CD4-positive, CD25-positive, alpha-beta regulatory T cell (primary cell): ENCODE data around the gene PHACTR3. TPM values are rescaled to one million over a fixed set of nuclear protein-coding genes. Genes with fewer than 3 reads are reported as not detected.

Experiments used
- ATAC-seq, 2 donors: fragments of 150-1000 bp; cut with Tn5 transposase; one replicate each; pipeline ENCODE4 v1.10.0; 2021; ENCODE audit warnings: low read depth in 2 of 2, moderate number of reproducible peaks in 2 of 2, moderate library complexity in 1 of 2
- DNase-seq, 3 donors: peaks; one replicate each; pipeline versions ENCODE4 v3.0.0 to v3.0.0-alpha.2; 2012 to 2022; ENCODE audit warnings: mixed read lengths in 1 of 3
- H3K27ac ChIP-seq: one replicate; pipeline ENCODE4 v1.7.0; 2013; ENCODE audit warnings: mild to moderate bottlenecking, low read length; ENCODE audit not compliant: insufficient read depth, poor library complexity, severe bottlenecking
- H3K27me3 ChIP-seq: one replicate; pipeline ENCODE4 v1.7.0; 2013; ENCODE audit warnings: low read length; ENCODE audit not compliant: control insufficient read depth, insufficient read depth
- H3K36me3 ChIP-seq: one replicate; pipeline ENCODE4 v1.7.0; 2013; ENCODE audit warnings: mild to moderate bottlenecking, low read length, moderate library complexity; ENCODE audit not compliant: control insufficient read depth, insufficient read depth
- H3K4me1 ChIP-seq: 2 replicates; pipeline ENCODE4 v1.7.0; 2013; ENCODE audit warnings: mild to moderate bottlenecking, low read length; ENCODE audit not compliant: insufficient read depth, control insufficient read depth, poor library complexity, severe bottlenecking
- H3K4me3 ChIP-seq: one replicate; pipeline ENCODE4 v1.7.0; 2013; ENCODE audit warnings: low read depth, mild to moderate bottlenecking, low read length, moderate library complexity
- H3K9me3 ChIP-seq, 2 experiments: 1 replicate in 1 of 2; 2 replicates in 1 of 2; pipeline ENCODE4 v1.7.0; 2013; ENCODE audit warnings: low read length in 2 of 2, mild to moderate bottlenecking in 1 of 2, moderate library complexity in 1 of 2; ENCODE audit not compliant: control insufficient read depth in 2 of 2
- H3K27ac Mint-ChIP-seq, 3 donors: one replicate each; pipeline ENCODE4 v1.8.0; 2020 to 2022; ENCODE audit warnings: mild to moderate bottlenecking in 3 of 3, mixed read lengths in 3 of 3, moderate library complexity in 2 of 3
- H3K27me3 Mint-ChIP-seq: one replicate; pipeline ENCODE4 v1.8.0; 2022; ENCODE audit warnings: mild to moderate bottlenecking, mixed read lengths
- H3K36me3 Mint-ChIP-seq: one replicate; pipeline ENCODE4 v1.8.0; 2020; ENCODE audit warnings: mixed read lengths
- H3K4me1 Mint-ChIP-seq, 4 donors: one replicate each; pipeline ENCODE4 v1.8.0; 2020 to 2022; ENCODE audit warnings: mixed read lengths in 4 of 4, mild to moderate bottlenecking in 1 of 4
- H3K4me3 Mint-ChIP-seq, 4 donors: one replicate each; pipeline ENCODE4 v1.8.0; 2020 to 2022; ENCODE audit warnings: mild to moderate bottlenecking in 4 of 4, mixed read lengths in 4 of 4, moderate library complexity in 3 of 4
- H3K9me3 Mint-ChIP-seq, 7 donors: one replicate each; pipeline ENCODE4 v1.8.0; 2020 to 2022; ENCODE audit warnings: mixed read lengths in 7 of 7, mild to moderate bottlenecking in 3 of 7, moderate library complexity in 2 of 7
- polyA plus RNA-seq, 4 donors: library from polyadenylated mRNA; unstranded; fragments of 300-500 nt; fragmentation: Illumina TruSeq; gene quantifications; one replicate each; pipeline ENCODE4 v1.2.3, GENCODE V29; 2021
- total RNA-seq: library from RNA; stranded (reverse); gene quantifications from one replicate; pipeline ENCODE4 v1.2.3, GENCODE V29; 2022

Gene PHACTR3
- total and polyA plus RNA-seq, 5 donors from 2014 or later: not detected

DNA sequence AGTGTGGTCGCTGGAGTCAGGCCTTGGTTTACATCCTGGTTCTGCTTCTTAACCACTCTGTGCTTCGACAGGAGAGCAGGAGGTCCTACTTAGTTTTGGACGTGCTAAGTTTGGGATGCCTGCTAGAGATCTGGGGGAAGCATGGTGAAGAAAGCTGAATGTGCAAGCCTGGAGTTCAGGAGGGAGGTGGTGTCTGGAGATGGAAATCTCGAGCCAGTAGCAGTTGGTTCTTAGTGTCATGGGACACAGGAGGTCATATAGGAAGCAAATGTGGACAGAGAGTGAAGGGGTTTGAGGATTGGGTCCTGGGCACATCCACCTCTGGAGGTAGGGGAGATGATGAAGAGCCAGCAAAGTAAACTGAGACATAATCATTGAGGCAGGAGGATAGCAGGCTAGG lies 197.7 kb downstream of the PHACTR3 start:
- Mint-ChIP-seq H3K27ac (no peak overlapping the region), H3K27me3 (peaks cover 4% of the 10 kb centered on the region), H3K9me3 (peaks cover 0 to 27% (median 5%) of the 10 kb centered on the region in 7 donors), H3K4me1 (no peaks in the 10 kb centered on the region), H3K4me3 (no peak overlapping the region), H3K36me3 (no peaks in the 10 kb centered on the region)
- DNase-seq (no peak), ATAC-seq (no peak)
- Histone ChIP-seq H3K9me3 (peaks cover 5 to 7% of the 10 kb centered on the region in 2 experiments), H3K27me3 (peaks cover 2% of the 10 kb centered on the region), H3K36me3 (no peaks in the 10 kb centered on the region), H3K27ac (no peak overlapping the region), H3K4me3 (no peak overlapping the region), H3K4me1 (no peaks in the 10 kb centered on the region)

DNA sequence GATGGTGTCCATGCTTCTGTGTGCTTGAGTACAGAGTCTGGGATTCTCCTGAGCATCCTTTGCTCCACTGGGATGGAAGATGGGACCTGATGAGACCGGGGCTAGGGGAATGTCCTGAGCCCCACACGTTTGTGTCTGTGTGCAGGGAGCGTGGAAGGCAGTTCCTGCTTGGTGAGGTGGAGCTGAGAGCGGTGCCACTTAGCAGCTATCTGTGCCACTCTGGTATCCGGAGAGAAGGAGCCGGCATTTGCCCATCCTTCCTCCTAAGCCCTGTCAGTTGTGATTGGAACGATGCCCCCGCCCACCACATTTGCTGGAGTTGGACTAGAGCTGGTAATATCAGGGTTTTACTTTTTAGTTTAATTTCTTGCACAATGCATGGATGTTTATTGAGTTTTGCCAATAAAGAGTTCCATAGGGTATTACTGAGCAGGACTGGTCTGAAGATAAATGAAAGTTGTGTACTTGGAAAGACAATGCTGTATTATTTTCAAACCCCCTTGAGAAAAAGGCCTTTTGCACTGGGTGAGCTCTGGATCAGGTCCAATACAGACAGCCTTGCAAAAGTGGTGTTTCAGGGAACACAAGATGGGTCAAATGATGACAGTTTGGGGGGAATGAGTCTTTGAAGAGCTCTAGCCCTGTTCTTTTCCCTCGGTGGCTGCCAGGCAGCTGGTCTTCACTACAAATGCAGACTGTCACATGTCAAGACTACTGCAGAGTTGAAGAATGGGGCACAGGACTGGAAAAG lies 198.3 kb downstream of the PHACTR3 start:
- Mint-ChIP-seq H3K27ac (no peak overlapping the region), H3K36me3 (no peaks in the 10 kb centered on the region), H3K4me3 (no peak overlapping the region), H3K9me3 (peaks cover 0 to 23% (median 5%) of the 10 kb centered on the region in 7 donors), H3K4me1 (no peaks in the 10 kb centered on the region), H3K27me3 (no peaks in the 10 kb centered on the region)
- Histone ChIP-seq H3K9me3 (peaks cover 5 to 7% of the 10 kb centered on the region in 2 experiments), H3K27ac (no peak overlapping the region), H3K27me3 (peaks cover 2% of the 10 kb centered on the region), H3K4me1 (no peaks in the 10 kb centered on the region), H3K4me3 (no peak overlapping the region), H3K36me3 (no peaks in the 10 kb centered on the region)
- ATAC-seq: no peak
- DNase-seq: no peak

DNA sequence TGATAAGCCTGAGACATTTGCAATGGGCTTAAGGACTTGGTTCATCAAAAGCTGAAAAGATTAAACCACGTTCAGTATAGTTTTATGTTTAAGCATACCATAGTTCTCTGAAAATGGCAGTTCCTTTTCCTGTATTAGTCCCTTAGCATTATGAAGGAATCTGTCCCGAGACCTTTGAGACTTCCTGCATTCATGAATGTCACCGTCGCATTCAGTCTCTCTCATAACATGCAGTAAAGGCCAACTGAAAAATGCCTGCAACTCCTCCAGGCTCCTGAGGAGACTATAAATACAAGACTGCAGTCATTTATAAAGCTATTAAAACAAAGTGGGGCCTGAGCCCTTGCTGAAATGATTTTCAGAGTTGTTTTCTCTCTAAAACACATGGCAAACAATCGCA lies 200.0 kb downstream of the PHACTR3 start:
- Histone ChIP-seq H3K36me3 (no peaks in the 10 kb centered on the region), H3K9me3 (peaks cover 5 to 7% of the 10 kb centered on the region in 2 experiments), H3K27ac (no peak overlapping the region), H3K4me3 (no peak overlapping the region), H3K4me1 (no peaks in the 10 kb centered on the region), H3K27me3 (peaks cover 2% of the 10 kb centered on the region)
- no peaks in the 10 kb centered on the region for H3K27me3 Mint-ChIP-seq
- H3K4me1 Mint-ChIP-seq: no peaks in the 10 kb centered on the region
- no peak overlapping the region for H3K27ac Mint-ChIP-seq
- DNase-seq (no peak), ATAC-seq (no peak)
- no peak overlapping the region for H3K4me3 Mint-ChIP-seq
- H3K36me3 Mint-ChIP-seq: no peaks in the 10 kb centered on the region
- H3K9me3 Mint-ChIP-seq: peaks cover 0 to 23% (median 5%) of the 10 kb centered on the region in 7 donors

DNA sequence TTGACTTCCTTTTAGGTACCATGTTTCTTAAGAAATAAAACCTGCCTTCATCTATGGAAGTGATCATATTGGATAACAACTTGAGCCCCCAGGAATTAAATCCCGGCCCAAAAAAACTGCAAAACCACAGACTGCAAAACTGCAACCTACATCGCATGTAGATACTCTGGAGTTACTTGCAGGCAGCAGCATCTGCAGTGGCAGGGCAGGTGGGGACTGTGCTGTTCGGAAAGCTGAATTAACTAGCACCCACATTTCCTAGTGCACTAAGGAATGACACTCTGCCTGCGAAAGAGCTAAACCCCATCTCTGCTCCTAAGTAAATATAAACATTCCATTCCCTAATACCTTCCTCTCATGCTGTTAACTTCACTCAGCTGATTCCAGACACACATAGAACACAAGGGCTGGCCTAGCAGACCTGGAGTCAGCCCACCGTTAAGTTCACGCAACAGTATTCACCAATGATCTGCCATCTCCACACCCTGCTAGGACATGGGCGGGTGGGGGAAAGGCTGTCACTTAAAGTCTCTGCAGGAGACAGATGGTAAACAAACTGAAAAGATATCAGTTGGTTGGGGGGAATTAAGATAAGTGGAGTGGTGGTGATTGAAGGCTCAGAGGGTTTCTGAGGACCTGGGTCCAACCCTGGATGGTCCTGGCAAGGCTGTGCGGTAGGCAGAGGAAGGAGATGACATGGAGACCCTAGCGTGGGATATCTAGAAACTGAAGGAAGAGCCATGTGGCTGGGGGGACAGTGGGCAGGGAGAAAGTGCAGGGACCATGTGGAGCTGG lies 200.7 kb downstream of the PHACTR3 start:
- Histone ChIP-seq H3K4me1 (no peaks in the 10 kb centered on the region), H3K27me3 (peaks cover 2% of the 10 kb centered on the region), H3K36me3 (no peaks in the 10 kb centered on the region), H3K9me3 (peaks cover 5 to 7% of the 10 kb centered on the region in 2 experiments), H3K4me3 (no peak overlapping the region), H3K27ac (no peak overlapping the region)
- H3K9me3 Mint-ChIP-seq: peaks cover 0 to 19% (median 2%) of the 10 kb centered on the region in 7 donors
- ATAC-seq: no peak
- no peak overlapping the region for H3K27ac Mint-ChIP-seq
- no peaks in the 10 kb centered on the region for H3K27me3 Mint-ChIP-seq
- DNase-seq: no peak
- H3K4me1 Mint-ChIP-seq: no peaks in the 10 kb centered on the region
- no peak overlapping the region for H3K4me3 Mint-ChIP-seq
- H3K36me3 Mint-ChIP-seq: no peaks in the 10 kb centered on the region

DNA sequence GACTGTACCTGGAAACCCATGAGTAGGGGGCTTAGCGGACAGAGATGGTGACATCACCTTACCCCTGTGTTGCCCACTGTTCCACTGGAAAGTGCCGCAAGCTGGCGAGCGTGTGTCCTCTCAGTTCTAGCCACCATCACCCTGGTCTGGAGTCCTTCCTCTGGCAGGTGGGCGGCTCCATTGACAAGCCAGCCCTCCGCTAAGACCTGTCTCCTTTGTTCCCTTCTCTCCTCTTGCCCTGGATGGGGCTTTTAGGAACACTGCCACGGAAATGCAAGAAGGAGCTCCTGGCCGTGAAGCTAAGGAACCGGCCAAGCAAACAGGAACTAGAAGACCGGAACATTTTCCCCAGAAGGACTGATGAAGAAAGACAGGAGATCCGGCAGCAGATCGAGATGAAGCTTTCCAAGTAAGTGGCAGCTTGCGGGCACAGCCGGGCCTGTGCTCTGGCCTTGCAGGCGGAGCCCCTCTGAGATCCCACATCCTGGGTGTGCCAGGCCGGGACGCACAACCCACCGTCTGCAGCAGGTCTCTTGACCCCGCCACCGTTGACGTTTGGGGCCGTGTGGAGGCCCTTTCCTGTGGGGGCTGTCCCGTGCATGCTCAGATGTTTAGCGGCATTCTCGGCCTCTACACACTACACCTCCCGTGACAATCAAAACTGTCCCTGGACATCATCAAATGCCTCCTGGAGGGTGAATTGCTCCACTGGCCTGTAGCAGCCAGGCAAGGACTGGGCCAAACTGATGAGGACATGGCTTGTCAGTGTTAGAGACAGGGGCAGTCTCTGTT lies 201.6 kb downstream of the PHACTR3 start:
- no peaks in the 10 kb centered on the region for H3K4me1 Mint-ChIP-seq
- ATAC-seq (no peak), DNase-seq (no peak)
- H3K4me1 ChIP-seq: no peaks in the 10 kb centered on the region
- peaks cover 0 to 11% (median 2%) of the 10 kb centered on the region in 7 donors for H3K9me3 Mint-ChIP-seq
- no peak overlapping the region for H3K27ac Mint-ChIP-seq
- no peaks in the 10 kb centered on the region for H3K27me3 Mint-ChIP-seq
- no peaks in the 10 kb centered on the region for H3K36me3 Mint-ChIP-seq
- no peak overlapping the region for H3K27ac ChIP-seq
- H3K27me3 ChIP-seq: peaks cover 2% of the 10 kb centered on the region
- no peak overlapping the region for H3K4me3 ChIP-seq
- peaks cover 2 to 3% of the 10 kb centered on the region in 2 experiments for H3K9me3 ChIP-seq
- no peak overlapping the region for H3K4me3 Mint-ChIP-seq
- H3K36me3 ChIP-seq: no peaks in the 10 kb centered on the region

DNA sequence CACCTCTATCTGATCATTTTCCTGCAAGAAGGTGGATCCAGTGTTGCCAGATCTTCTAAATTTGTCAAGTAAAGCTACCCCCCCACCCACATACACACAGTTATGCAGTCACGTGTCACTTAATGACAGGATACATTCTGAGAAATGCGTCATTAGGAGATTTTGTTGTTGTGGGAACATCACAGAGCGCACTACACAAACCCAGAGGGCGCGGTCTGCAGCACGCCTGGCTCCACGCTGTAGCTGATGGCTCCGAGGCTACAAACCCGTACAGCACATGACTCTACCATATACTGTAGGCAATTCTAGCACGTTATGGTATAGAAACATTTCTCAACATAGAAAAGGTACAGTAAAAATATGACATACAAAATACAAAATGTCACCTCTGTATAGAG lies 202.2 kb downstream of the PHACTR3 start:
- DNase-seq: no peak

DNA sequence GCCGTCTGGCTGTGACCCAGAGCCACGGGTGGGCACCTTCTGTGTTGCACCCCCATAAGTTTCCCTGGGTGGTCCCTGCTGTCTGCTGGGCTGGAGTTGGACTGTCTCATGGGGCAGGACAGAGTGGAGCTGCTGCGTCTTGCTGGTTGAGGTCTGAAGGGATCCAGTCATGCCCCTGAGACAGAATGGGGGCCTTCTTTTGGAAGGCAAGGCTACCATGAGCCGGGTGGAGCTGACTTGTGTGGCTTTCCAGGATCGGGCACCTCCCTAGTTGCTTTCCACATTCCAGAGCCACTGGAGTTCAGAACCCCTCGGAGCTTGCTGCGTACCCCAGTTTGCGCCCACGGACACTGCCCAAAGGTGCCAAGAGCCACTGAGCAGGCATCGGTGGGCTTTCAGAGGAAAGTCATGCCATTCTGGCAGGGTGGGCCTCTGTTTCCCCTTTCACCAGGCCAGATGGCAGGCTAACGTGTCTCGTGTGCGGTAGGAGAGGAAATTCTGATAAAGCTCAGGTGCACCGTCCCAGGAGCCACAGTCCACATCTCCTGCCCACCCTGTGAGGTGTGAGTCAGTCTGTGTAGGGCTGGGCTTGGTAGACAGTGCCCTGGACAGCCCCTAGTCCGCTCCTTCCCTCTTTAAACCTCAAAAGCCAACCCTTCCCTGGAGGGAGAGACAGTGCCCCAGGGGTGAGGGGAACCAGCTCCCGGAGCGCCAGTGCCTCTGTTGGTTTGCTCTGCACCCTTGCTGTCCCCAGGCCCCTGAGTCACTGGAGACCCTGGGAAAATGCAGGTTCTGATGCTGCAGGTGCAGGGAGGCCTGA lies 203.8 kb downstream of the PHACTR3 start:
- H3K4me1 Mint-ChIP-seq: no peaks in the 10 kb centered on the region
- H3K27ac Mint-ChIP-seq: no peak overlapping the region
- Histone ChIP-seq H3K27me3 (no peaks in the 10 kb centered on the region), H3K4me3 (no peak overlapping the region), H3K4me1 (no peaks in the 10 kb centered on the region), H3K36me3 (no peaks in the 10 kb centered on the region), H3K27ac (no peak overlapping the region), H3K9me3 (no peaks in the 10 kb centered on the region)
- H3K27me3 Mint-ChIP-seq: no peaks in the 10 kb centered on the region
- ATAC-seq (no peak), DNase-seq (no peak)
- H3K36me3 Mint-ChIP-seq: no peaks in the 10 kb centered on the region
- H3K4me3 Mint-ChIP-seq: no peak overlapping the region
- H3K9me3 Mint-ChIP-seq: peaks cover 0 to 1% (median 0%) of the 10 kb centered on the region in 7 donors

More for the DNA sequence above, 202.2 kb downstream of the PHACTR3 start:
- Histone ChIP-seq H3K4me1 (no peaks in the 10 kb centered on the region), H3K27ac (no peak overlapping the region), H3K27me3 (peaks cover 2% of the 10 kb centered on the region), H3K36me3 (no peaks in the 10 kb centered on the region), H3K9me3 (no peaks in the 10 kb centered on the region), H3K4me3 (no peak overlapping the region)
- ATAC-seq: no peak
- Mint-ChIP-seq H3K36me3 (no peaks in the 10 kb centered on the region), H3K9me3 (peaks cover 0 to 6% (median 1%) of the 10 kb centered on the region in 7 donors), H3K27me3 (no peaks in the 10 kb centered on the region), H3K27ac (no peak overlapping the region), H3K4me3 (no peak overlapping the region), H3K4me1 (no peaks in the 10 kb centered on the region)
